BJ (cell line): ENCODE measurements around the gene MCRIP1. TPM values are rescaled to one million over a fixed set of nuclear protein-coding genes. Genes with fewer than 3 reads are reported as not detected.

Experiments used
- CTCF ChIA-PET: fragments of 350-600 bp; formaldehyde crosslinking; extraction: SDS; loops from one replicate; lab custom pipeline; 2021; ENCODE audit warnings: antibody characterized with exemption, inconsistent platforms; lab: Yijun Ruan, JAX
- POLR2A ChIA-PET: fragments of 300-600 bp; sonication (Branson Sonifier 250); formaldehyde crosslinking; extraction: SDS; loops from one replicate; lab custom pipeline; 2021; ENCODE audit warnings: antibody characterized with exemption; lab: Charles Lee
- DNase-seq: peaks from one replicate; pipeline ENCODE4 v3.0.0-alpha.2; 2011; ENCODE audit warnings: low read depth
- H3K27me3 ChIP-seq: 2 replicates; pipeline ENCODE4 v1.6.0; 2011; ENCODE audit warnings: low read length; ENCODE audit not compliant: control insufficient read depth, insufficient read depth
- H3K36me3 ChIP-seq: 2 replicates; pipeline ENCODE4 v1.5.1; 2011; ENCODE audit warnings: low read length; ENCODE audit not compliant: control insufficient read depth, insufficient read depth
- H3K4me3 ChIP-seq: 2 replicates; pipeline ENCODE4 v1.5.1; 2011; ENCODE audit warnings: low read depth, mild to moderate bottlenecking, control low read depth, low read length
- polyA plus RNA-seq: library from polyadenylated mRNA; depleted of rRNA; stranded (reverse); fragments of >200 nt; gene quantifications from 2 replicates; pipeline ENCODE4 v1.2.3, GENCODE V29; 2011
- TF ChIP-seq, protein P1 (sequence below): IDR thresholded peaks from 2 replicates; pipeline ENCODE4 v1.5.1; 2011; ENCODE audit warnings: low read depth, mild to moderate bottlenecking, control low read depth, inconsistent platforms, low read length, moderate library complexity; ENCODE audit not compliant: insufficient read depth

MCRIP1 gene
- polyA plus RNA-seq, 1 experiment, result 89.8 TPM

DNA sequence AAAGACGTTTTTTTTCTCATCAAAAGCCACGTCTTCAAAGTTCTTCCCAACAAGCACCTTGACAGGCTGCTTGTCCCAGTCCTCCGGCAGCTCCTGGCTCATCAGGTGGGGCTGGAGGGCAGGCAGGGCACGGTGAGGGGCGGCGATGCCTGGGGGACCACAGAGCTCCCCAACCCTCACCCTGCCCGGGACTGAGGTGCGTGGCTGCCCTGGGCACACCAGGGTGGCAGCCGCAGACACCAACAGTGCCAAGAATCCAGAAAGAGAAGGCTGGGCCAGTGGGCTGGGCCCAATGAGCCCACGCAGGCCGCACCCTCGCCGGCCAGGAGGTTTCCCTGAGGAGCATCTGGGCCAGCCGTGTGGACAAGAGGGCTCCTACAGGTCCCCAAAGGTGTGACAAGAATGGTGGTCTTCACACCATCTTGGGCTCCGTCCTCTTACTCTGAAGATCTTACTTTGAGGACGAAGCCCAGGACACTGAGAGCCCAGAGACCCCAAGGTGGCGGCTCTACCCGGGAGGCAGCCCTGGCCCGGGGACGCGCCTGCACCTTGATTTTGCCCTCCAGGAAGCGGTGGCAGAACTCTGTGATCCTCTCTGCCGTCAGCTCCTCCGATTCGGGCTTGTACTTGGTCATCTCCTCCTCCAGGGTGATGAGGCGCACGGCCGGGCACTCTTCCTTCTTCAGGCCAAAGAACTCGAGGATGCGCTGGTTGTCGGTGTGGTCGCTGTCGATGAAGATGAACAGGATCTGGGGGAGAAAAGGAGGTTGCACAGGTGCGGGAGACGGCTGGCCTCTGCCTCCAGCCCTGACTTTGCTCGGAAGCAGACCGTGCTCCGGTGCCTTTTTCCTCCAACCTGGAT, 13.0 kb upstream of the MCRIP1 start:
- no peaks in the 10 kb centered on the region for H3K27me3 ChIP-seq
- CTCF ChIA-PET, result no interaction called here
- H3K4me3 ChIP-seq, result no peak overlapping the region
- peaks cover 48% of the 10 kb centered on the region for H3K36me3 ChIP-seq
- POLR2A ChIA-PET, result no interaction called here
- no peak for DNase-seq
- TF ChIP-seq, protein P1, sequence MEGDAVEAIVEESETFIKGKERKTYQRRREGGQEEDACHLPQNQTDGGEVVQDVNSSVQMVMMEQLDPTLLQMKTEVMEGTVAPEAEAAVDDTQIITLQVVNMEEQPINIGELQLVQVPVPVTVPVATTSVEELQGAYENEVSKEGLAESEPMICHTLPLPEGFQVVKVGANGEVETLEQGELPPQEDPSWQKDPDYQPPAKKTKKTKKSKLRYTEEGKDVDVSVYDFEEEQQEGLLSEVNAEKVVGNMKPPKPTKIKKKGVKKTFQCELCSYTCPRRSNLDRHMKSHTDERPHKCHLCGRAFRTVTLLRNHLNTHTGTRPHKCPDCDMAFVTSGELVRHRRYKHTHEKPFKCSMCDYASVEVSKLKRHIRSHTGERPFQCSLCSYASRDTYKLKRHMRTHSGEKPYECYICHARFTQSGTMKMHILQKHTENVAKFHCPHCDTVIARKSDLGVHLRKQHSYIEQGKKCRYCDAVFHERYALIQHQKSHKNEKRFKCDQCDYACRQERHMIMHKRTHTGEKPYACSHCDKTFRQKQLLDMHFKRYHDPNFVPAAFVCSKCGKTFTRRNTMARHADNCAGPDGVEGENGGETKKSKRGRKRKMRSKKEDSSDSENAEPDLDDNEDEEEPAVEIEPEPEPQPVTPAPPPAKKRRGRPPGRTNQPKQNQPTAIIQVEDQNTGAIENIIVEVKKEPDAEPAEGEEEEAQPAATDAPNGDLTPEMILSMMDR, result no peak

- TF ChIP-seq, protein P1, result no peak
These were observed 12.3 kb upstream of the MCRIP1 start for GRCh38 chr17:81845361-81845760.

GRCh38 chr17:81844887-81845286, 11.8 kb upstream of the MCRIP1 start:
- Histone ChIP-seq H3K27me3 (no peaks in the 10 kb centered on the region), H3K36me3 (peaks cover 47% of the 10 kb centered on the region), H3K4me3 (no peak overlapping the region)
- no peak for DNase-seq
- POLR2A ChIA-PET, result interaction anchor here (0.5 kb wide), 1 partner anchor 13 kb away, joined by 11 read pairs; no protein-coding TSS in a partner anchor
- TF ChIP-seq, protein P1, result no peak
- CTCF ChIA-PET, result no interaction called here

More at GRCh38 chr17:81845361-81845760, 12.3 kb upstream of the MCRIP1 start:
- POLR2A ChIA-PET, result interaction anchor here (0.5 kb wide), 1 partner anchor 13 kb away, joined by 11 read pairs; no protein-coding TSS in a partner anchor
- Histone ChIP-seq H3K27me3 (no peaks in the 10 kb centered on the region), H3K4me3 (no peak overlapping the region), H3K36me3 (peaks cover 47% of the 10 kb centered on the region)
- no peak for DNase-seq
- CTCF ChIA-PET, result no interaction called here

DNA sequence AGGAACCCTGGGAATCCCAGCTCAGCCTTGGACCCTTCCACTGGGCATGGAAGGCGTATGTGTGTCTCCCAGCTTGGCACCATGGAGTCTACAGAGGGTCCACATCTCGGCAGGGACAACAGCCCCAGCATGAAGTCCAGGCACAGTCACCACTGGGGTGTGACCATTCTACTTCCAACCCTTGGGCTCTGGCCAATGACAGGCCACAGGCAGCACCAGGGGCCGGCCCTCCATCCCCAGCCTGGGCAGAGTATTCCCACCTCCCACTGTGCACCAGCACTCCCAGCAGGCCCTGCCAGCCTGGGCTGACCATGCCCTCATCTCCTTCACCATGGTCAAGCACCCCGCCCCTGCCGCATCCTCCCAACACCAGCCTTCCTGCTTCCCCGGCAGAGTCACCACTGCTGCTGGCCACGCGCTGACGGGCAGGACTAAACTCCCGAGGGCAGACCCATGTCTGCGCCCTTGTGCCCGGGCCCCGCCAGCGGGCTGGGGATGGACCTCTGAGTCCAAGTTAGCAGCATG, 11.3 kb upstream of the MCRIP1 start:
- CTCF ChIA-PET, result no interaction called here
- H3K36me3 ChIP-seq, result peaks cover 45% of the 10 kb centered on the region
- H3K4me3 ChIP-seq, result no peak overlapping the region
- no peak for DNase-seq
- no peaks in the 10 kb centered on the region for H3K27me3 ChIP-seq
- TF ChIP-seq, protein P1, result no peak
- POLR2A ChIA-PET, result no interaction called here

GRCh38 chr17:81843713-81844326, 10.7 kb upstream of the MCRIP1 start:
- H3K36me3 ChIP-seq, result peaks cover 43% of the 10 kb centered on the region
- ChIA-PET CTCF (interaction anchor here (1.0 kb wide), 1 partner anchor 16 kb away, joined by 3 read pairs; no protein-coding TSS in a partner anchor), POLR2A (no interaction called here)
- no peak overlapping the region for H3K4me3 ChIP-seq
- no peak for DNase-seq
- no peaks in the 10 kb centered on the region for H3K27me3 ChIP-seq
- TF ChIP-seq, protein P1, result no peak
